K562 (cell line): ENCODE results near the gene PPY. TPM values are rescaled to one million over a fixed set of nuclear protein-coding genes. Genes with fewer than 3 reads are reported as not detected.
A peak's percentile ranks its signal among the peaks of the same experiment; 100 is the strongest.

Experiments used
- BHLHE40 ChIP-seq: IDR thresholded peaks from 2 replicates; pipeline ENCODE4 v1.6.1; 2011; ENCODE audit warnings: low read length, improper control_type of control experiment
- CTCF ChIP-seq, 3 experiments: IDR thresholded peaks in 2 of 3; conservative IDR thresholded peaks in 1 of 3; 2 replicates each; pipeline ENCODE4 v1.5.1; 2011 to 2012; ENCODE audit warnings: low read length in 3 of 3, mild to moderate bottlenecking in 3 of 3, control low read depth in 2 of 3, improper control_type of control experiment in 1 of 3, inconsistent platforms in 1 of 3, low read depth in 1 of 3, mixed read lengths in 1 of 3, moderate library complexity in 1 of 3; ENCODE audit not compliant: insufficient read depth in 2 of 3
- ESRRB ChIP-seq: fragments of 250-450 bp; sonication (Bioruptor Pico); IDR thresholded peaks from 2 replicates; pipeline ENCODE4 v1.5.0; 2020; ENCODE audit warnings: mild to moderate bottlenecking, moderate library complexity, borderline replicate concordance
- FOXK1 ChIP-seq: sonication (generic); formaldehyde crosslinking; IDR thresholded peaks from 2 replicates; pipeline ENCODE4 v1.8.0; 2022; ENCODE audit warnings: missing genetic modification reagents, mild to moderate bottlenecking, borderline replicate concordance
- GABPA ChIP-seq: fragments of 200-800 bp; sonication (Bioruptor generic); conservative IDR thresholded peaks from 2 replicates; pipeline ENCODE4 v1.6.1; 2016; ENCODE audit warnings: low read depth, missing genetic modification characterization, missing compliant biosample characterization
- HDAC8 ChIP-seq: fragments of 450-650 bp; IDR thresholded peaks from 2 replicates; pipeline ENCODE4 v1.6.1; 2016; ENCODE audit warnings: mild to moderate bottlenecking, missing genetic modification characterization, moderate library complexity, missing compliant biosample characterization
- HEY1 ChIP-seq: fragments of 250-450 bp; sonication (Bioruptor Pico); IDR thresholded peaks from 2 replicates; pipeline ENCODE4 v1.5.0; 2020; ENCODE audit warnings: mild to moderate bottlenecking, moderate library complexity, borderline replicate concordance
- ILK ChIP-seq: fragments of 450-650 bp; IDR thresholded peaks from 2 replicates; pipeline ENCODE4 v1.6.1; 2016; ENCODE audit warnings: missing genetic modification characterization, low read depth, mild to moderate bottlenecking, missing compliant biosample characterization, moderate library complexity, borderline replicate concordance
- JUN ChIP-seq, 2 experiments: sonication (generic) in 1 of 2; formaldehyde crosslinking in 1 of 2; IDR thresholded peaks; 2 replicates each; pipeline versions ENCODE4 v1.6.1 to v1.8.0; 2012 to 2022; ENCODE audit warnings: borderline replicate concordance in 2 of 2, mild to moderate bottlenecking in 2 of 2, improper control_type of control experiment in 1 of 2, low read depth in 1 of 2, low read length in 1 of 2, missing genetic modification reagents in 1 of 2
- MAFF ChIP-seq: IDR thresholded peaks from 2 replicates; pipeline ENCODE4 v1.6.1; 2012; ENCODE audit warnings: low read length, improper control_type of control experiment
- MEF2D ChIP-seq: conservative IDR thresholded peaks from 2 replicates; pipeline ENCODE4 v1.6.1; 2016; ENCODE audit warnings: low read depth, missing genetic modification characterization, missing compliant biosample characterization
- NEUROD1 ChIP-seq: fragments of 150-350 bp; IDR thresholded peaks from 2 replicates; pipeline ENCODE4 v1.6.1; 2014; ENCODE audit warnings: borderline replicate concordance, low read length, low read depth; ENCODE audit not compliant: partially characterized antibody
- NR2F6 ChIP-seq: fragments of 450-650 bp; formaldehyde crosslinking; IDR thresholded peaks from 2 replicates; pipeline ENCODE4 v1.4.0; 2020; ENCODE audit warnings: mild to moderate bottlenecking
- POLR2AphosphoS2 ChIP-seq: IDR thresholded peaks from 2 replicates; pipeline ENCODE4 v1.6.1; 2012; ENCODE audit warnings: low read length, improper control_type of control experiment
- PURB ChIP-seq: sonication (generic); formaldehyde crosslinking; IDR thresholded peaks from 2 replicates; pipeline ENCODE4 v1.9.0; 2021; ENCODE audit warnings: low read depth, mild to moderate bottlenecking, missing genetic modification reagents
- TAF7 ChIP-seq: fragments of 450-650 bp; IDR thresholded peaks from 2 replicates; pipeline ENCODE4 v1.6.1; 2016; ENCODE audit warnings: missing genetic modification characterization, missing compliant biosample characterization
- ZBTB9 ChIP-seq: fragments of 450-650 bp; formaldehyde crosslinking; IDR thresholded peaks from 2 replicates; pipeline ENCODE4 v1.4.0; 2020; ENCODE audit warnings: mild to moderate bottlenecking, moderate library complexity
- ZZZ3 ChIP-seq: fragments of 450-650 bp; IDR thresholded peaks from 2 replicates; pipeline ENCODE4 v1.6.1; 2016; ENCODE audit warnings: antibody characterized with exemption, mild to moderate bottlenecking, moderate library complexity
- polyA plus RNA-seq, 8 experiments: library from polyadenylated mRNA; depleted of rRNA in 4 of 8; stranded (reverse) in 5 of 8; unstranded in 3 of 8; fragments of >200 nt; fragmentation: Nextera tagmentation in 2 of 8; fragmentation: Illumina TruSeq in 1 of 8; extraction: Ambion mirVana in 2 of 8; extraction: Trizol in 1 of 8; gene quantifications; 2 replicates each; pipeline versions ENCODE4 v1.2.1 to v1.2.3, GENCODE V29; 2011 to 2014; ENCODE audit warnings: inconsistent platforms in 1 of 8, missing spikeins in 1 of 8
- total RNA-seq, 7 experiments: library from RNA; depleted of rRNA in 6 of 7; stranded (reverse); fragments of >200 nt in 6 of 7; fragmentation: Illumina TruSeq in 2 of 7; extraction: Trizol in 2 of 7; gene quantifications; 2 replicates each; pipeline versions ENCODE4 v1.2.1 to v1.2.3, GENCODE V29; 2011 to 2021; ENCODE audit warnings: low replicate concordance in 1 of 7
- TF ChIP-seq, protein P1 (sequence below): fragments of 200-800 bp; sonication (Bioruptor generic); IDR thresholded peaks from 2 replicates; pipeline ENCODE4 v1.6.1; 2017; ENCODE audit warnings: missing genetic modification characterization, missing compliant biosample characterization
- TF ChIP-seq, protein P2 (sequence below): fragments of 250-450 bp; sonication (Bioruptor Pico); IDR thresholded peaks from 2 replicates; pipeline ENCODE4 v1.5.1; 2021; ENCODE audit warnings: mild to moderate bottlenecking

PPY gene
- total and polyA plus RNA-seq, 9 of the 15 experiments (the other 6 are each of a cell fraction or from before 2014, with no cell fraction given): not detected

GRCh38 chr17:43900183-43900857 is 42.0 kb downstream of the PPY start (continued):
- no peak for TF ChIP-seq CTCF (IDR thresholded peaks at IDR 0.05 in 2 of 3, conservative IDR thresholded peaks at IDR 0.05 in 1 of 3; ENCODE audit: insufficient read depth in 2 of 3, low read depth in 1 of 3, low read length in 3 of 3)
- TF ChIP-seq PURB: no peak
- no peak for TF ChIP-seq BHLHE40
- no peak for TF ChIP-seq NR2F6 (CRISPR knock-in tag)
- TF ChIP-seq HDAC8: no peak
- no peak for TF ChIP-seq FOXK1
- TF ChIP-seq, protein P1, sequence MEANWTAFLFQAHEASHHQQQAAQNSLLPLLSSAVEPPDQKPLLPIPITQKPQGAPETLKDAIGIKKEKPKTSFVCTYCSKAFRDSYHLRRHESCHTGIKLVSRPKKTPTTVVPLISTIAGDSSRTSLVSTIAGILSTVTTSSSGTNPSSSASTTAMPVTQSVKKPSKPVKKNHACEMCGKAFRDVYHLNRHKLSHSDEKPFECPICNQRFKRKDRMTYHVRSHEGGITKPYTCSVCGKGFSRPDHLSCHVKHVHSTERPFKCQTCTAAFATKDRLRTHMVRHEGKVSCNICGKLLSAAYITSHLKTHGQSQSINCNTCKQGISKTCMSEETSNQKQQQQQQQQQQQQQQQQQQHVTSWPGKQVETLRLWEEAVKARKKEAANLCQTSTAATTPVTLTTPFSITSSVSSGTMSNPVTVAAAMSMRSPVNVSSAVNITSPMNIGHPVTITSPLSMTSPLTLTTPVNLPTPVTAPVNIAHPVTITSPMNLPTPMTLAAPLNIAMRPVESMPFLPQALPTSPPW (CRISPR knock-in tag): 0 out of 2 replicates have a peak, but pooled peaks have one; percentile 32
- no peak for TF ChIP-seq ZZZ3
- TF ChIP-seq MEF2D (tag): no peak
- no peak for TF ChIP-seq TAF7 (tag)
- no peak for TF ChIP-seq JUN (IDR thresholded peaks at IDR 0.05; ENCODE audit: borderline replicate concordance, low read depth, low read length)
- TF ChIP-seq JUN (CRISPR knock-in tag; IDR thresholded peaks at IDR 0.05; ENCODE audit: borderline replicate concordance): no peak
- TF ChIP-seq ESRRB (CRISPR knock-in tag): no peak
- TF ChIP-seq, protein P2, sequence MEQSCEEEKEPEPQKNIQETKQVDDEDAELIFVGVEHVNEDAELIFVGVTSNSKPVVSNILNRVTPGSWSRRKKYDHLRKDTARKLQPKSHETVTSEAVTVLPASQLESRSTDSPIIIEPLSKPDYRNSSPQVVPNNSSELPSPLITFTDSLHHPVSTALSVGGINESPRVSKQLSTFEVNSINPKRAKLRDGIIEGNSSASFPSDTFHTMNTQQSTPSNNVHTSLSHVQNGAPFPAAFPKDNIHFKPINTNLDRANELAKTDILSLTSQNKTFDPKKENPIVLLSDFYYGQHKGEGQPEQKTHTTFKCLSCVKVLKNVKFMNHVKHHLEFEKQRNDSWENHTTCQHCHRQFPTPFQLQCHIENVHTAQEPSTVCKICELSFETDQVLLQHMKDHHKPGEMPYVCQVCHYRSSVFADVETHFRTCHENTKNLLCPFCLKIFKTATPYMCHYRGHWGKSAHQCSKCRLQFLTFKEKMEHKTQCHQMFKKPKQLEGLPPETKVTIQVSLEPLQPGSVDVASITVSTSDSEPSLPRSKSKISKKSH (CRISPR knock-in tag): no peak
- no peak for TF ChIP-seq HEY1 (CRISPR knock-in tag)
- no peak for TF ChIP-seq MAFF
- no peak for TF ChIP-seq ILK (tag)
- peak; percentile 38 for TF ChIP-seq NEUROD1
- no peak for TF ChIP-seq POLR2AphosphoS2
- TF ChIP-seq ZBTB9: no peak
- TF ChIP-seq GABPA (tag): no peak
